SK-N-SH (cell line): Measurements from ENCODE around the gene MVP.

ENCODE experiments used
- CHD2 ChIP-seq: fragments of 150-350 bp; IDR thresholded peaks from 2 replicates; pipeline ENCODE4 v1.6.1; 2018; ENCODE audit warnings: low read length; ENCODE audit not compliant: partially characterized antibody
- EP300 ChIP-seq, 2 experiments: IDR thresholded peaks; 2 replicates each; pipeline versions ENCODE4 v1.4.0 to v1.6.1; 2012; ENCODE audit warnings: borderline replicate concordance in 1 of 2, low read depth in 1 of 2, low read length in 1 of 2
- MXI1 ChIP-seq: IDR thresholded peaks from 2 replicates; pipeline ENCODE4 v1.6.1; 2012; ENCODE audit warnings: mild to moderate bottlenecking, low read depth, low read length, improper control_type of control experiment
- POLR2AphosphoS5 ChIP-seq: IDR thresholded peaks from 2 replicates; pipeline ENCODE4 v1.6.1; 2012; ENCODE audit warnings: low read depth, low read length
- YY1 ChIP-seq: IDR thresholded peaks from 2 replicates; pipeline ENCODE4 v1.4.0; 2012; ENCODE audit warnings: low read depth, mild to moderate bottlenecking
- TF ChIP-seq, protein P1 (sequence below): fragments of 200-600 bp; sonication (generic); IDR thresholded peaks from 2 replicates; pipeline ENCODE4 v1.6.1; 2017; ENCODE audit warnings: antibody characterized with exemption, mild to moderate bottlenecking, moderate library complexity

DNA sequence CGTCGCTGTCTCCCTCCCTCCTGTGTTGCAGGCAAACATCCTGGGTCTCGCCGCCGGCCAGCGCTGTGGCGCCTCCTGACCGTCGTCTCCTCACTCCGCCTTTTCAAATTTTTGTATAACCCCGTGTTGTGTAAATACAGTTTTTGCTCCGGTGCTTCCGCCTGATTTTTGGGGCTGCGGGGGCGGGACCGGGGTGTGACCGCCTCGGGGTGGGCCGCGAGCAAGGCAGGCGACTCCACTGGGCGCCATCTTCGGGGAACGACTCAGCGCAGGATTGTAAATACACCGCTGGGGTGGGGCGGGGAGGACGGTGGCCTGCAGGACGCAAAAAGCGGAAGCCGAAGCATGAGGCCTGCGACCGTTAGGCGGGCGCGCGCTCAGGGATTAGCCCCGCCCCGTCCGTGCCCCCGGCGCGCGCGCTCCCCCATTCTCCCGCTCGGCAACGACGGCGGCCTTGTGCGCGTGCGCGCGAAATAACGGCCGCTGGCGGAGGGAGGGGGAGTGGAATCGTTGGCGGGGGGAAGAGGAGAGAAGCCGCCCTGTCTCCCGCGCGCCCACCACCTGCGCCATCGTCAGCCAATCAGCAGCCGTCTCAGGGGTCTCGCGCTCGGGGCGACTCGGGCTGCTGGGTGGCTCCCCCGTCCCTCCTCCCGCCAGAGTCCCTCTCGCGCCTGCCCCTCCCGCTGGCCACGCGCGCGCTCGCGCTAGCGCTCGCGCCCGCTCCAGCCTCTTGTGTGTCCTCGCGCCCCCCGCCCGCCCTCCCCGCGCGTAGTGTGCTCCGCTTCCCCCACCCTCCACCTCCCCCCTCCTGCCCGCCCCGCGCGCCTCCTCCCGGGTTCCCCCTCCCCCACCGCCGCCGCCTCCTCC lies 14.8 kb upstream of the MVP start:
- TF ChIP-seq EP300 (IDR thresholded peaks at IDR 0.05; ENCODE audit: borderline replicate concordance in 1 of 2, low read depth in 1 of 2, low read length in 1 of 2) (peak in 1 of 2 experiments; percentile 78; a peak in 1 of 4 replicates), CHD2 (peak; percentile 85), MXI1 (peak; percentile 73), POLR2AphosphoS5 (peak; percentile 87), YY1 (peak; percentile 94)
- TF ChIP-seq, protein P1, sequence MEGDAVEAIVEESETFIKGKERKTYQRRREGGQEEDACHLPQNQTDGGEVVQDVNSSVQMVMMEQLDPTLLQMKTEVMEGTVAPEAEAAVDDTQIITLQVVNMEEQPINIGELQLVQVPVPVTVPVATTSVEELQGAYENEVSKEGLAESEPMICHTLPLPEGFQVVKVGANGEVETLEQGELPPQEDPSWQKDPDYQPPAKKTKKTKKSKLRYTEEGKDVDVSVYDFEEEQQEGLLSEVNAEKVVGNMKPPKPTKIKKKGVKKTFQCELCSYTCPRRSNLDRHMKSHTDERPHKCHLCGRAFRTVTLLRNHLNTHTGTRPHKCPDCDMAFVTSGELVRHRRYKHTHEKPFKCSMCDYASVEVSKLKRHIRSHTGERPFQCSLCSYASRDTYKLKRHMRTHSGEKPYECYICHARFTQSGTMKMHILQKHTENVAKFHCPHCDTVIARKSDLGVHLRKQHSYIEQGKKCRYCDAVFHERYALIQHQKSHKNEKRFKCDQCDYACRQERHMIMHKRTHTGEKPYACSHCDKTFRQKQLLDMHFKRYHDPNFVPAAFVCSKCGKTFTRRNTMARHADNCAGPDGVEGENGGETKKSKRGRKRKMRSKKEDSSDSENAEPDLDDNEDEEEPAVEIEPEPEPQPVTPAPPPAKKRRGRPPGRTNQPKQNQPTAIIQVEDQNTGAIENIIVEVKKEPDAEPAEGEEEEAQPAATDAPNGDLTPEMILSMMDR: no peak
